Measurements from ENCODE around the gene FRMD3.

FRMD3 gene

GRCh38 chr9:83343366-83343999, 194.7 kb downstream of the FRMD3 start:
- H3K79me2 ChIP-seq (ENCODE audit: control insufficient read depth, insufficient read depth, low read length, unreplicated experiment): no peaks in the 10 kb centered on the region
- H3K27me3 ChIP-seq (ENCODE audit: insufficient read depth, low read length): no peaks in the 10 kb centered on the region
- H3K27ac ChIP-seq (ENCODE audit: low read depth, low read length): no peak overlapping the region
- peaks cover 15% of the 10 kb centered on the region for H3K4me1 ChIP-seq (ENCODE audit: control insufficient read depth, insufficient read depth, low read length, unreplicated experiment)
- H3K36me3 ChIP-seq (ENCODE audit: insufficient read depth, low read length): no peaks in the 10 kb centered on the region
- no peak overlapping the region for H3K4me3 ChIP-seq (ENCODE audit: low read depth, low read length)
- H2AFZ ChIP-seq (ENCODE audit: low read length, unreplicated experiment): no peak overlapping the region

GRCh38 chr9:83342731-83343130, 195.5 kb downstream of the FRMD3 start:
- Histone ChIP-seq H3K4me1 (ENCODE audit: control insufficient read depth, insufficient read depth, low read length, unreplicated experiment) (peaks cover 15% of the 10 kb centered on the region), H3K27ac (ENCODE audit: low read depth, low read length) (no peak overlapping the region), H2AFZ (ENCODE audit: low read length, unreplicated experiment) (no peak overlapping the region), H3K27me3 (ENCODE audit: insufficient read depth, low read length) (no peaks in the 10 kb centered on the region), H3K79me2 (ENCODE audit: control insufficient read depth, insufficient read depth, low read length, unreplicated experiment) (no peaks in the 10 kb centered on the region), H3K36me3 (ENCODE audit: insufficient read depth, low read length) (no peaks in the 10 kb centered on the region), H3K4me3 (ENCODE audit: low read depth, low read length) (no peak overlapping the region)

- no peak overlapping the region for H2AFZ ChIP-seq (ENCODE audit: low read length, unreplicated experiment)
- H3K4me3 ChIP-seq (ENCODE audit: low read depth, low read length): no peak overlapping the region
- no peaks in the 10 kb centered on the region for H3K36me3 ChIP-seq (ENCODE audit: insufficient read depth, low read length)
- H3K27me3 ChIP-seq (ENCODE audit: insufficient read depth, low read length): no peaks in the 10 kb centered on the region
- no peak overlapping the region for H3K27ac ChIP-seq (ENCODE audit: low read depth, low read length)
- no peaks in the 10 kb centered on the region for H3K79me2 ChIP-seq (ENCODE audit: control insufficient read depth, insufficient read depth, low read length, unreplicated experiment)
- H3K4me1 ChIP-seq (ENCODE audit: control insufficient read depth, insufficient read depth, low read length, unreplicated experiment): peaks cover 14% of the 10 kb centered on the region
These were observed 196.2 kb downstream of the FRMD3 start for GRCh38 chr9:83342006-83342405.

- Histone ChIP-seq H3K79me2 (ENCODE audit: control insufficient read depth, insufficient read depth, low read length, unreplicated experiment) (no peaks in the 10 kb centered on the region), H3K27ac (ENCODE audit: low read depth, low read length) (no peak overlapping the region), H3K4me3 (ENCODE audit: low read depth, low read length) (no peak overlapping the region), H3K4me1 (ENCODE audit: control insufficient read depth, insufficient read depth, low read length, unreplicated experiment) (peaks cover 5% of the 10 kb centered on the region), H3K27me3 (ENCODE audit: insufficient read depth, low read length) (no peaks in the 10 kb centered on the region), H3K36me3 (ENCODE audit: insufficient read depth, low read length) (no peaks in the 10 kb centered on the region), H2AFZ (ENCODE audit: low read length, unreplicated experiment) (no peak overlapping the region)
These were observed 197.8 kb downstream of the FRMD3 start for GRCh38 chr9:83340451-83340850.

GRCh38 chr9:83339435-83339834, 198.8 kb downstream of the FRMD3 start:
- Histone ChIP-seq H3K79me2 (ENCODE audit: control insufficient read depth, insufficient read depth, low read length, unreplicated experiment) (no peaks in the 10 kb centered on the region), H3K4me3 (ENCODE audit: low read depth, low read length) (no peak overlapping the region), H3K36me3 (ENCODE audit: insufficient read depth, low read length) (no peaks in the 10 kb centered on the region), H2AFZ (ENCODE audit: low read length, unreplicated experiment) (no peak overlapping the region), H3K27me3 (ENCODE audit: insufficient read depth, low read length) (no peaks in the 10 kb centered on the region), H3K27ac (ENCODE audit: low read depth, low read length) (no peak overlapping the region), H3K4me1 (ENCODE audit: control insufficient read depth, insufficient read depth, low read length, unreplicated experiment) (peaks cover 5% of the 10 kb centered on the region)

GRCh38 chr9:83336706-83337105, 201.5 kb downstream of the FRMD3 start:
- Histone ChIP-seq H3K27me3 (ENCODE audit: insufficient read depth, low read length) (no peaks in the 10 kb centered on the region), H3K4me3 (ENCODE audit: low read depth, low read length) (no peak overlapping the region), H3K36me3 (ENCODE audit: insufficient read depth, low read length) (no peaks in the 10 kb centered on the region), H3K4me1 (ENCODE audit: control insufficient read depth, insufficient read depth, low read length, unreplicated experiment) (peaks cover 8% of the 10 kb centered on the region), H3K27ac (ENCODE audit: low read depth, low read length) (no peak overlapping the region), H2AFZ (ENCODE audit: low read length, unreplicated experiment) (no peak overlapping the region), H3K79me2 (ENCODE audit: control insufficient read depth, insufficient read depth, low read length, unreplicated experiment) (no peaks in the 10 kb centered on the region)

GRCh38 chr9:83334320-83334719, 203.9 kb downstream of the FRMD3 start:
- H3K4me3 ChIP-seq (ENCODE audit: low read depth, low read length): no peak overlapping the region
- no peaks in the 10 kb centered on the region for H3K27me3 ChIP-seq (ENCODE audit: insufficient read depth, low read length)
- no peaks in the 10 kb centered on the region for H3K36me3 ChIP-seq (ENCODE audit: insufficient read depth, low read length)
- no peak overlapping the region for H3K27ac ChIP-seq (ENCODE audit: low read depth, low read length)
- H3K4me1 ChIP-seq (ENCODE audit: control insufficient read depth, insufficient read depth, low read length, unreplicated experiment): peaks cover 7% of the 10 kb centered on the region
- H3K79me2 ChIP-seq (ENCODE audit: control insufficient read depth, insufficient read depth, low read length, unreplicated experiment): no peaks in the 10 kb centered on the region
- no peak overlapping the region for H2AFZ ChIP-seq (ENCODE audit: low read length, unreplicated experiment)

GRCh38 chr9:83330207-83331196, 207.7 kb downstream of the FRMD3 start:
- Histone ChIP-seq H2AFZ (ENCODE audit: low read length, unreplicated experiment) (no peak overlapping the region), H3K79me2 (ENCODE audit: control insufficient read depth, insufficient read depth, low read length, unreplicated experiment) (no peaks in the 10 kb centered on the region), H3K27me3 (ENCODE audit: insufficient read depth, low read length) (no peaks in the 10 kb centered on the region), H3K4me3 (ENCODE audit: low read depth, low read length) (no peak overlapping the region), H3K4me1 (ENCODE audit: control insufficient read depth, insufficient read depth, low read length, unreplicated experiment) (peaks cover 4% of the 10 kb centered on the region), H3K27ac (ENCODE audit: low read depth, low read length) (no peak overlapping the region), H3K36me3 (ENCODE audit: insufficient read depth, low read length) (no peaks in the 10 kb centered on the region)

GRCh38 chr9:83327750-83328622, 210.2 kb downstream of the FRMD3 start:
- Histone ChIP-seq H3K27me3 (ENCODE audit: insufficient read depth, low read length) (no peaks in the 10 kb centered on the region), H3K27ac (ENCODE audit: low read depth, low read length) (no peak overlapping the region), H2AFZ (ENCODE audit: low read length, unreplicated experiment) (no peak overlapping the region), H3K36me3 (ENCODE audit: insufficient read depth, low read length) (no peaks in the 10 kb centered on the region; the same call in 1 of the 2 replicates), H3K4me3 (ENCODE audit: low read depth, low read length) (no peak overlapping the region), H3K79me2 (ENCODE audit: control insufficient read depth, insufficient read depth, low read length, unreplicated experiment) (no peaks in the 10 kb centered on the region), H3K4me1 (ENCODE audit: control insufficient read depth, insufficient read depth, low read length, unreplicated experiment) (peaks cover 4% of the 10 kb centered on the region)

- no peak overlapping the region for H3K27ac ChIP-seq (ENCODE audit: low read depth, low read length)
- H3K79me2 ChIP-seq (ENCODE audit: control insufficient read depth, insufficient read depth, low read length, unreplicated experiment): no peaks in the 10 kb centered on the region
- H2AFZ ChIP-seq (ENCODE audit: low read length, unreplicated experiment): no peak overlapping the region
- H3K4me1 ChIP-seq (ENCODE audit: control insufficient read depth, insufficient read depth, low read length, unreplicated experiment): peaks cover 4% of the 10 kb centered on the region
- H3K27me3 ChIP-seq (ENCODE audit: insufficient read depth, low read length): no peaks in the 10 kb centered on the region
- H3K4me3 ChIP-seq (ENCODE audit: low read depth, low read length): no peak overlapping the region
- H3K36me3 ChIP-seq (ENCODE audit: insufficient read depth, low read length): no peaks in the 10 kb centered on the region; the same call in 1 of the 2 replicates
These were observed 210.9 kb downstream of the FRMD3 start for GRCh38 chr9:83327323-83327722.

Measured in ACC112 (cell line).